GM15510 (cell line): ENCODE data around the gene MLC1.

Source experiments
- POLR2A ChIP-seq: IDR thresholded peaks from 3 replicates; pipeline ENCODE4 v1.6.1; 2011; ENCODE audit warnings: borderline replicate concordance; ENCODE audit not compliant: insufficient read length; ENCODE audit errors: extremely low read depth

Gene MLC1

GRCh38 chr22:50058906-50059880 is 26.0 kb downstream of the MLC1 start:
- no peak for TF ChIP-seq POLR2A

- no peak for TF ChIP-seq POLR2A
Observed at GRCh38 chr22:50058061-50058905, 26.9 kb downstream of the MLC1 start, which contains the start of gene TTLL8. Gene TTLL8, minus strand, starts transcription at chr22:50058298.

- no peak for TF ChIP-seq POLR2A
Observed at GRCh38 chr22:50057278-50058060, 27.8 kb downstream of the MLC1 start.

GRCh38 chr22:50056214-50056972 is 28.8 kb downstream of the MLC1 start:
- no peak for TF ChIP-seq POLR2A

GRCh38 chr22:50053861-50054260 is 31.4 kb downstream of the MLC1 start:
- no peak for TF ChIP-seq POLR2A

- no peak for TF ChIP-seq POLR2A
Observed at GRCh38 chr22:50051930-50052329, 33.3 kb downstream of the MLC1 start.

GRCh38 chr22:50049299-50050195 is 35.7 kb downstream of the MLC1 start:
- no peak for TF ChIP-seq POLR2A

- TF ChIP-seq POLR2A: no peak
Observed at GRCh38 chr22:50048836-50049235, 36.4 kb downstream of the MLC1 start.

- no peak for TF ChIP-seq POLR2A
Observed at GRCh38 chr22:50048061-50048765, 37.0 kb downstream of the MLC1 start.

GRCh38 chr22:50047346-50047745 is 37.9 kb downstream of the MLC1 start:
- no peak for TF ChIP-seq POLR2A

- no peak for TF ChIP-seq POLR2A
Observed at GRCh38 chr22:50046481-50047245, 38.6 kb downstream of the MLC1 start.

- TF ChIP-seq POLR2A: no peak
Observed at GRCh38 chr22:50046019-50046415, 39.2 kb downstream of the MLC1 start.
